Stimulated activated CD8-positive, alpha-beta memory T cell treated with anti-CD3 and anti-CD28 coated beads, Interleukin-12 subunit alpha, Interleukin-12 subunit beta, amount 100 ng/mL, for 24 hours (primary cell): ENCODE data around the gene C1QTNF12.

Source experiments
- DNase-seq: peaks from one replicate; pipeline ENCODE4 v3.0.0-alpha.2; 2020; ENCODE audit errors: extremely low read depth

C1QTNF12 gene

DNA sequence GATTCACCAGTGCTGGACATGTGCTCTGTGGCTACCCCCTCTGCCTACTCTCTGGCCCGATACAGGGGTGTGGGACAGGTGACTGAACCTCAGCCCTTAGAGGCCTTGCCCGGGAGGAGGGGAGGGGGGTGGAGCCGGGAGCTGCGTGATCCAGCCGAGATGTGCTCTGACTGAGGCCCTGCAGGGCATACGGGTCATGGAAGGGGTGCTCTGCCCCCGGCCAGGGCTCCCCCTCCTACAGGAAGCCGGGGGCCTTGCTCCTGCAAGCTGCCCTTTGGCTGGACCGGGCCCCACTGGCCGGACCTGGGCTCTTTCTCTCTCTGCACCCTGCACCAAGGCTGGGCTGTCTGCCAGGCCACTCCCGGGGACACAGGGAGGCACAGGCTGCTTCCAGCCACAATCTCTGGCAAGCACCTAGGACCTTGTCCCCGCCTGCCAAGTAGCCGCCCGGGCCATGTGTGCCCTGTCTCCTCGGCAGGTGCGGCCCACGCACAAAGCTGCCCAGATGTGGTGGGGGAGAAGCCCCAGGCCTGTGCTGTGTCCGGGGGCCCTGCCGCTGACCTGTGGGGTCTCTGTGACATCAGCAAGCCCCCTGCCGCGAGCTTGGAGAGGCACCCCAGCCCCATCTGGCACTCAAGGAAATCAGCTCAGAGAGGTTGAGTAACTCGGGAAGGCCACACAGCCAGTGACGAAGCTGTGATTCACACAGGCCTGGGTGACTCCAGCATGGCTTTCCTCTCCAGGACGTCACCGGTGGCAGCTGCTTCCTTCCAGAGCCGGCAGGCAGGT, 35.2 kb upstream of the C1QTNF12 start:
- DNase-seq = no peak

DNA sequence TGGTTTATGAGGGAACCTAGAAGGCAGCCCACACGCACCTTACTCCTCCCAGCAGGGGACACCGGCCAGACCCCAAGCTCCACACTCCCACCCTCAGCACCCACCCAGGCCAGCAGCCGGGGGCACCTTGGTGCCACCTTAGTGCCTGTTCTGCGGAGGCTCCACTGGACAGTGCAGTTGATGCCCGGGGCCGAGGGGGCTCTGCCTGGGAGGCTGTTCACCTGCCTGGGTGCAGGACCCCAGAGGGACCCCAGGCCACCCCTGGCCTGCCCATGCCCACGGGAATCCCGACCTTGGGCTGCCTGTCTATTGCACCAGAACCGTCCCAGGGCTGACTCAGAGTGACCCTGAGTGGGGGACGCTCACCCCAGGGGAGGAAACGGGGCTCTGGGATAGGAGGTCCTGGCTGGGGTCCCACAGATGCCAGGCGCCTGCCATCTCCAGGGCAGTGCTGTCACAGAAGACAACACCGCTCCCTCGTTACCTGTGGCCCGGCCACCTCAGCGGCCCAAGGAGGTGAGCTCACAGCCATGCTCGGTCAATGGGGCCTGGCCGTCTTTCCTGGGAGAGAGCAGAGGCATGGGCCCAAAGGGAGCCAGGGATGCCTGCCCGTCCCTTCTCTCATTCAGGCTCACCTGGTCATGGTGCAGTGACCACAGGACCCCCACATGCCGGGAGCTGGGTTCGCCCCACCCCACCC, 34.4 kb upstream of the C1QTNF12 start:
- no peak for DNase-seq

DNA sequence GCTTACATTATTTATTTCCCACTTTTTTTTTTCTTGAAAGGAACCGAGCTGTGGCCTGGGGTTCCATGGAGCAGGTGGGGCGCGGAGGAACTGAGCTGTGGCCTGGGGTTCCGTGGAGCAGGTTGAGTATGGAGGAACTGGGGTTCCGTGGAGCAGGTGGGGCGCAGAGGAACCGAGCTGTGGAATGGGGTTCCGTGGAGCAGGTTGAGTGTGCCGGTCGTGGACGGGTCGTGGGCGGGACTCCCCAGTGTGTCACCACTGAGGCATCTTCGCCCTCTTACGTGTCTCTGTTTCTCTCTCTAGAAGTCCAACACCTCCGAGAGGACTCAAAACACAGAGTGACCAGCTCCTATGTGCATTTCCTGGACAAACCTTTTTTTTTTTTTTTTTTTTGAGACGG, 32.5 kb upstream of the C1QTNF12 start:
- DNase-seq = no peak

DNA sequence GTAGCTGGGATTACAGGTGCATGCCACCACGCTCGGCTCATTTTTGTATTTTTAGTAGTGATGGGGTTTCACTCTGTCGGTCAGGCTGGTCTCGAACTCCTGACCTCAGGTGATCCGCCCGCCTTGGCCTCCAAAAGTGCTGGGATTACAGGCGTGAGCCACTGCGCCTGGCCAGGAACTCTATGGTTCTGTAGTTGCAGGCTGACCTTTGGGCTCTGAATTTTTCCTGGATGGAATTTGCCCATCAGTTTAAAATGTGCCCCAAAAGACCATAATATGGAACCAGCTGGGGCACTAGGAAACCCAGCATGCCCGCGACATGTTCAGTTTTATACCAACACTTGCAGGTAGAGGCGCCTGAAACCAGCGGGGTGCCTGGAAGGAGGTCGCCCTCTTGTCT, 32.1 kb upstream of the C1QTNF12 start:
- no peak for DNase-seq

DNA sequence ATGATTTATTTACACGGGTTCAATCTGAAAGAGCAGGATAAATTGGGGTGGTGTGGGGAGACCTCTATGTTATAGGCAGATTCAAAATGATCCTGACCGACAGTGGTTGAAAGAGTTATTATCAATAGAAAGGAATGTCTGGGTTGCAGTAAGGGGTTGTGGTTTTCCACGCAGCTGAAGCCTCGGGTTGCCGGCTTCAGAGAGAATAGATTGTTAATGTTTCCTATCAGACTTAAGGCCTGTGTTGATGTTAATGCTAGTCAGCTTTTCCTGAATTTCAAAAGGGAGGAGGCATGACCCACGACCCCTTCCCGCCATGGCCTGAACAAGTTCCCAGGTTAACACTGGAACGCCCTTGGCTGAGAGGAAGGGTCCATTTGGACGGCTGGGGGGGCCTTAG, 29.3 kb upstream of the C1QTNF12 start:
- DNase-seq = no peak

DNA sequence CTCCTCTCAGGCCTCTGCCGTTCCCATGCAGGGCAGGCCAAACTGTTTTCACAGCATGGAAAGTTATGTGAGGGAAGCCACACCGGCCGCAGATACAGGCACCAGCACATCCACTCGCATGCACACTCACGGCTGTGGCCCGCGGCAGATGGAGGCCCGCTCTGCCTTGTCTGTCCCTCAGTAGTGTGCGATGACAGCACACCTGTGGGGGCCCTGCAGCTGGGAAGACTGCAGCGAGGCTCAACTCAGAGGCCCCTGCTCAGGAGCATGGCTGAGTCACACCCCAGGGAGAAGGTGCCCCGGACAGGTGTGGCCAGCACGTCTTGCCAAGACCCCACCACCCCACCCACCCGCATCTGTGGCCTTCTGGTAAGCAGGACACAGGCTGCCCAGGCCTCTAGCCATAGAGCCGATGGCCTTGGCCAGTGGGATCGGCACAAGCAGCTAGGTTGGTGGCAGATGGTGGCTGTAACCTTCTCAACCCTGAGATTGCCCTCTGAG, 28.5 kb upstream of the C1QTNF12 start:
- no peak for DNase-seq

DNA sequence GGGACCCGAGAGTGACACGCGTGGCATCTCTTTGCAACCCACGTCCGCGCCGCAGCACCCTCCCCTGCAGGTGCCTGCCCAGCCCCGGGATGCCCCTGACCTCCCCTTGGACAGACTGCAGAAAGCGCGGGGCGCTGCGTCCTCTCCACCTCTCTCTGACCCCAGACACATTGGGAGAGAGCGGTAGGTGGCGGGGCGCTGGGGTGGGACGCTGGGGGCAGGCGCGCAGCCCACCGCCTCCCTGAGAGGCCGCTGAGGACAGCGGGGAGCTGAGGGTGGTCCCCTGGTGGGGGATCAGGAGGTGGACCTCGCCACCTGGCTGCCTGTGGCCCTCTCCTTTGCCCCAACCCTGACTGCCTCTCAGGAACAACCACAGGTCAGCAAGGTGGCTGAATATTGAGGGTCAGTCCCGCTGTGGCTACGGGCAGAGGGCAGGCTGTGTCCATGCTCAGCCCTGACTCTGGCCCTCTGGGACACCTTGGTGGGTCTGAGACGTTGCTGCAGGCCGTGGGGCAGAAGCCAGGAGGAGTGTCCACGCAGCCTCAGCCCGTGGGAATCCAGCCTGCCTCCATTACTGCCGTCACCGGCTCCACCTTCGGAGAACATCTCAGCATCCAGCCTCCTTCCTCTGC, 27.9 kb upstream of the C1QTNF12 start:
- no peak for DNase-seq

DNA sequence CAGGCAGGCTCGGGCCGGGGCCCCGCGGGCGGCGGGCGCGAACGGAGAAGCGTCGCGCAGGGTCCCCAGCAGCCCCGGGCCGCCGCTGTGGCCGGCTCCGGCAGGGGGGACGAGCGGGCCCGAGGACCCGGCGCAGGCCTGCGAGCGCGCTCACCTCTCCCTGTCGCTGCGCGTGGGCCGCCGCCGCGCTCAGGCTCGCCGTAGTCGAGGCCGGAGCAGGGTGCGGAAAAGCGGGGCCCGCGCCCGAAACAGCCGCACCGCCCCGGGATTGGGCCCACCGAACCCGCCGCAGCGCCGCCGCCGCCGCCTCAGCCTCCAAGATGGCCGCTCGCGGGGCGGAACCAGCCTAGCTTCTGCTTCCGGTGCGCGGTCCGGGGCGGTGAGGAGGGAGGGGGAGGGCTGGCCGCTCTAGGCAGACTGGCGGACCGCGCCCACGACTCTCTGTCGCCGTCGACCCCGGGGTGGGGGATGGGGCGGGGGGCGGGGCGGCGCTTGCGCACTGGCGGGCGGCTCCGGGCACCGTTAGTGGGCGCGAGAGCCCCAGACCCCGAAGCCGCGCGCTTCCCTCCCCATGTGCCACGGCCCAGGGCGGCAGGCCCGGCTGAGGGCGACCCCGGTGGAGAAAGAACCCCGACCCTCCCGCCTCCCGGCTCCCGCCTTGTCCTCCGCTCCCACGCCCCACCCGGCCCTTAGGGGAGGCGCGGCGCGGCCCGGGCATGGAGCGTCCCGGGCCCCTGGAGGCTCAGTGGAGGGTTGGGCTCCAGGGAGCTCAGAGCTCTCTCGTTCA, 27.2 kb upstream of the C1QTNF12 start, which contains the start of gene UBE2J2:
UBE2J2 (minus strand) TSS at position 343 of the 787 bp plus-strand sequence. CDS start 5,862 bp downstream, outside the sequence.
- DNase-seq = peak; percentile 88

DNA sequence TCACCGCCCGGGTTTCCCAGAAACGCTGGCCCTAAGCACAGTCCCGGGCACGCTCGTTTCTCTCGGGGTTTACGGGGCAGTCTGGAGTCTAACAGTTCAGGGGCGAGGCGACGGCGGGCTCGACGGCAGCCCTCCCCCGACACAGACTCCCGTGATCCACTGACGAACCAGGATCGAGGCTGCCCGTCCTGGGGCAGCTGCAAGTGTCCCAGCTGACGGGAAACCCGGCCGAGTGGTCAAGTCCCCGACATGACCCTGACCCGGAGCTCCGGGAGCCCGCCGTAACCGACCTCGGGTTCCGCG, 26.6 kb upstream of the C1QTNF12 start:
- no peak for DNase-seq

DNA sequence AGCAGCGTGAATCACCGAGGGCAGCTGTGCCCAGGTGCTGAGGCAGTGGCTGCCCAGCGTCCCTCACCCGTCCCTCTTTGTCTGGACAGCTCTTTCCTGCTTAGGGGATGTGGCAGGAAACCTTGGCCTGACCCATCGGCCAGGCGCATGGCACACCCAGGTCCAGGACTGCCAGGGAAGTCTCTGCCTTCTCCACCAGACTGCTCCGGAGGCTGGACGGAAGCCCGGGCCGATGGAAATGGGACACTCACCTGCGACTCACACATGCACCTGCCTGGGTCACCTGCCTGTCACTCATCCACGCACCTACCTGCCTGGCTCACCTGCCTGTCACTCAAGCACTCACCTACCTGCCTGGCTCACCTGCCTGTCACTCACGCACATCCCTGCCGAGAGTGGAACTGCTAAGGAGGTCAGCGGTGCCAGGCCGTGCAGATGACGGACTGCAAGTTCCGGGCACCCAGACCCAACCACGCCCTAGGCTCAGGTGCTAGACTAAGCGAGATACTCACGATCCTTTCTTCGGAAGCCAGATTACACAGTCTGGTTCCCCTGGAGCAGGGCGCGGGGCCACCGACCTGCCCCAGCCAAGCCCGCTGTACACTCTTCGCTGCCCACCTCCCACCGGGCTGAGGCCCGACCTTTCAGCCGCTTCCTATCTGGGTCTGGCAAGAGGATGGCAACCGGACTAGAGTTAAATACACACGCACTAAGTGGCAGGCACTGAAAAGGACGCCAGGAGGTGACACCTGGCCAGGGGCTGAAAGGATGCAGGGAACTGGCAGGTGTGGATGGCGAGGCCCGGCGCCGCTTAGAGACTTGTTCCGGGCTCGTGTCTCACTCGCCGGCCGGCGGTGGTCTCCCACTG, 26.1 kb upstream of the C1QTNF12 start:
- DNase-seq = no peak

DNA sequence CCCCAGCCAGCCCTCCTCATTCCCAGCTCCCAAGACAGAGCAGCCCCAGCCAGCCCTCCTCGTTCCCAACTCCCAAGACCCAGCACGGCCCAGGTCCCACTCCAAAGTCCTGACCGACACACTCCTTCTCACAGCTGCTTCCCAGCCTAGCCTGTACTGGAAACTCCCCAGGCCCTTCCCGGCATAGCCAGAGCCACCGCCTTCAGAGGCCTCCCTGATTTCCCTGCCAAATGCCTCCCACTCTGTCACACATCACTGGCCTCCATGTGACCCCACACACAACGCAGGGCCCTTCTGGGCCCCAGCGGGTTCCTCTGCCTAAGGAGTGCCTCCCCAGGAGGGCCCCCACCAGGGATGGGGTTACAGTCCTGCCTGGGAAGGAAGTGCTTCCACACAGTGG, 24.3 kb upstream of the C1QTNF12 start:
- DNase-seq = no peak

DNA sequence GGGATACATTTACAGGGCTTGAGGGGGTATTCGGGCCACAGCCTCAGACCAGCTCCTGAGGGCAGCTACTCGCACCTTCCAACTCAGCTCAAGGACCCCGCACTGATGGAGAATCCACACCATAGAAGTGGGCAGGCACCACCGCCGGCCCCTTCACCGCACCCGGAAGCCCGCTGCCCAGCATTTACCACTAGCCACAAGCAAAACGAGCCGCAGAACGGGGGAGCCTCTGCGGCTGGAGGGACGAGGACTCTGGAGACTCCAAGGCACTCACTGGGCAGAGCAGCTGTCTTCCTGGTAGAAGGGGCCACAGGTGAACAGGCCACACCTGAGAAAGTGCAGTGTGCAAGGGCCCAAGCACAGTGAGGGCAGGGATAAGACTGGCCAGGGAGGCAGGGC, 21.8 kb upstream of the C1QTNF12 start:
- no peak for DNase-seq

DNA sequence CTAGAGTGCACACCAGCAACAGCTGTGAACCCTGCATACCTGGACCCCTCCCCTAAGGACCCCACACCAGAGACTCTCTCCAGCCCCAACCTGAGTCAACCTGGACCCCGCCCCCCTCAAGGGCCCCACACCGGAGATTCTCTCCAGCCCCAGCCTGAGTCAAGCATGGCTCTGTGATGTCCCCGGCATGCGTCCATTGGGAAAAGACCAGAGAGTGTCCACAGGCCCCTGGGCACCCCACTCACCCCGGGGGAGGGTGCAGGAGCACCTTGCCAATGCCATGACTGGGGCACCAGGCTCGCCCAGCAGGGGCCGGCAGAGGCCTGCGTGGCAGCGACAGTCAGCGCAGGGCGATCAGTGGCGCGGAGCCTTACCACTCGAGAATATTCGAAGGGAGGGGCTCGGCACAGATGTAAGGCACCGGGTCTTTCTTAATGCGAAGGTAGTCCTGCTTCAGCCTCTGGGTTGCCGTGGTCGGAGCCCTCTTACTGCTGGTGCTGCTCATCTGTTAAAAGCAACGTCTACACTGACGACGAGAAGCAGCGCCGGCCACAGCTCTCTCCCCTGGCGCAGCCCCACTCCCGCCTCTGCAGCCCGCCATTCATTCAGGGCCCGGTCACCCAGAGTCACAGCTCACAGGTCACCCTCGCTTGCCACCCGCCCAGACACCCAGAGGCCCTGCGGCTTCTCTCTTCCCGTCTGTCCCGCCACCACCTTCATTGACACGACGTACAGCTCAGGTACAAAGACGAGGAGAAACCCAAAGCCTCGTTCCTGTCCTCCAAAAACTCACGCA, 21.2 kb upstream of the C1QTNF12 start:
- no peak for DNase-seq

DNA sequence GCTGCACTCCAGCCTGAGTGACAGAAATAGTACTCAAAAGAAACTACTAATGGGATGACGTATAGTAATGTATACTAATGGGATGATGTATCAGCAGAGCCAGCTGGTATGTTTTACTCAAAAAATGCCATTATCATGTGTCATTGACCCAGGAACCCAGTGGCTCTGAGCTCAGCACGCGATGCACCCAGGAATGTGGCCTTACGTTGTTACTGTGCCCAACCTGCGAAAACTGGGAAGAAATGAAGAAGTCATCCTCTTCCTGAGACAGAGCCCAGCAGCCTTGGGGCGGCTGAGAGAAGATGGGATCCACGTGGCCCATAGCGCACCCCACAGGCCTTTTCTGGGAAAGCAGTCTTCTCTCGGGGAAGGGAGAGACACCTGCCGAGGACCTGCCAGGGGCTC, 18.3 kb upstream of the C1QTNF12 start:
- no peak for DNase-seq

DNA sequence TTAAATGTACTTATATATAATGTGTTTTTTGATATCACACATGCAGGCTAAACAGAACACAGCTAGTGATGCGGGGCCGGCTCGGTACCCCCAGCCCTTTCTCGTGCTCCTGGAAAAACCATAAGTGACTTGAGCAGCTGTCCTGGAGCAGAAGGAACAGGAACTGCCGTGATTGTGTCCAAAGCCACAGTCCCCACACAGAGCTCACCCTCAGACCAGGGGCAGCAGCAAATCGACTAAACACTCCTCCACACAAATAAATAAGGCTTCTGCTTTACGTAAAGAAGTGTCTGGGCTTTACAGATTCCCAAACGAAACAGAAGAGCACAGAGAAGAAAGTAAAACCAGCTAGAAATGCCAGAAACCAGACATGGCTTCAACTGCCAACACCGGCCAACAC, 17.5 kb upstream of the C1QTNF12 start:
- DNase-seq = no peak

DNA sequence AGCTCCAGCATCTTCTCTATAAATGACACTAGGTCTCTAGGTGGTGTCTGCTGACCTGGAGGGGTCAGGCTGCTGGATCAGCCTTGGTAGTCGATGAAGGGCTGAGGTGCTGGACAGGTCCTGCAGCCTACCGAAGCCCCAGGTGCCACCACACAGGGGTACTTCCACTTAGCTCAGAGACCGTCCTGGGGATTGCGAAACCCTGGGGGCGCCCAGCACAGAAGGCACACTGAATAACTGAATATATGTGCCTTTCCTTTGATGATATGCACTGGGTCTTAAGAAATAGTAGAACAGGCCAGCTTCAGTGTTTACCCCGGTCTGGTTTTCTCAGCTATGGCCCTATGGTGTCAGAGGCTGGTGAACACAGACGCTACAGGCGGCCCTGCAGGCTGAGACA, 16.2 kb upstream of the C1QTNF12 start:
- DNase-seq = no peak

DNA sequence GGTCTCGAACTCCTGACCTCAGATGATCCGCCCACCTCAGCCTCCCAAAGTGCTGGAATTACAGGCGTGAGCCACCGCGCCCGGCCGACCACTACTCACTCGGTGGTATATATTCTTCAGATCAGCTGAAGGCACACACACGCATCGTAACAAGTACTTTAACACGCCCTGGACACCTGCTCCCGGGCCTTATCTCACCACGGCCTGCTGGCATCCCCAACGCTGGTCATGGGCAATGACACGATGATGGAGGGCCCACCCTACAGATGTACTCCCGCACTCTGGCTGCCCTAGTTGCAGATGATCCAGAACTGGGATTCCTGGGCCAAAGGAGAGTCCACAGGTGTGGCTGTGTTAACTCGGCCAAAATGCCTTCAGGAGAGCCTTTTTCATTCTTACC, 15.5 kb upstream of the C1QTNF12 start:
- no peak for DNase-seq

DNA sequence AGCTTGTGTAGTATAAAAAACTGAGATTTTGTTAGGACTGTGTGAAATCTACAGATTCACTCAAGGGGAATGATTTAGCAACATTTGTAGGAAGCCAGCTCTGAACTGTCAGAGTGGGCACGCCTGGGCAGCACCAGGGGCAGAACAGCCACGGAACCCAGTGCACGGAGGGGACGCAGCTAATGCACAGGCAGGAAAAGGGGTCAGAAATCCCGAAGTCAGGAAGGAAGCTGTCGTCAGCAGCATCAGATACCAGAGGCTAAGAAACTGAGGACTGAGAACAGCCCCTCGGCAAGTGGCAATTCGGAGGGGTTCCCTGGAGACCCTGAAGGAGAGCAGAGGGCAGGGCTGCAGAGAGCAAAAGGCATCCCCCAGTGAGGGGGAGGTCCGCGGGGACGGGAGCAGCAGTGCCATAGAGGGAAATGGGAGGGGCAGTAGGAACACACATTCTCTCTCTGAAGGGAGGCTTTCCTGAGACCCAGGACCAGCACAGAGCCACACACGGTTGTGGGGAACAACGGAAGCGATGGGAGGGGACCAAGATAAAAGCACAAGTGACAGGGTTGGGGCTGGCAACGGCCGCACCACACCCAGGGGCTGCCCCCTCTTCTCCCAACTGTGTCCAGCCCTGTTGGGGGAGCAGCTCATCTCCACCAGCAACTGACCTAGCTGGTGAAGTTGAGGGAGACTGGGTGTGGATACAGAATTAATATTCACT, 14.5 kb upstream of the C1QTNF12 start:
- DNase-seq = no peak

DNA sequence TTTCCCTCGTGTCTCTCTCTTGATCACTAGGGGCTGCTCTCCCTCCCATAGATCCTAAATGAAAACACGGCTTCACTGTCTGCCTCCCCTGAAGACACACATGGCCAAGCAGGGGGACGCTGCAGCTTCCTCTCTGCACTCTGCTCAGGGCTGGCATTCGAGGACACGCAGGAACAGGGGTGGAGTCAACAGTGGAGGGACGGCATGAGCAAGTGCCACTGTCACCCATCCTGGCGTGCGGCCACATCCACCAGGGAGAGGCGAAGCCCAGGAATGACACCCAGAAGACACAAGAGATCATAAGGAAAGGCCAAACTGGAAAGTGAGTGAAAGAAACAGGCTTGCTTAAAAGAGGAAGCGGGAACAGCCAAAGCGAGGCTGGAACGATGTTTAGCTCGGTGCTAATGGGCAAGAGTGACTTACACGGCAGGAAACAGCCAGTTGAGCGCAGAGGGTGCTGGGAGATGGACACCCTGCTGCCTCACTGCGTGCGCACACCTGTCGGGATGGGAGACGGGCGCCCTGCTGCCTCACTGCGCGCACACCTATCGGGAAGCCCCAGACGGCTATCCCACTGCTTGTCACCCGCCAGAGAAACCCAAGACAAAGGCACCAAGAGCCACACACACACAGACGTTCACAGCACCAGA, 13.6 kb upstream of the C1QTNF12 start:
- DNase-seq = no peak
